ENCODE measurements around the gene AGBL1. TPM values are rescaled to one million over a fixed set of nuclear protein-coding genes. Genes with fewer than 3 reads are reported as not detected.

Gene AGBL1
- total RNA-seq, 1 donor from 2014 or later, result not detected

GRCh38 chr15:86948719-86949118, 869.0 kb downstream of the AGBL1 start:
- Mint-ChIP-seq H3K9me3 (ENCODE audit: unreplicated experiment) (no peaks in the 10 kb centered on the region), H3K4me3 (ENCODE audit: unreplicated experiment) (no peak overlapping the region), H3K4me1 (ENCODE audit: unreplicated experiment) (no peaks in the 10 kb centered on the region), H3K27me3 (ENCODE audit: unreplicated experiment) (no peaks in the 10 kb centered on the region), H3K27ac (ENCODE audit: unreplicated experiment) (no peak overlapping the region), H3K36me3 (ENCODE audit: unreplicated experiment) (no peaks in the 10 kb centered on the region)
- no peak for DNase-seq (ENCODE audit: extremely low spot score, unreplicated experiment)
- no peak for TF ChIP-seq CTCF (IDR thresholded peaks at IDR 0.05)

GRCh38 chr15:86959254-86959653, 879.6 kb downstream of the AGBL1 start:
- H3K27me3 Mint-ChIP-seq (ENCODE audit: unreplicated experiment), result no peaks in the 10 kb centered on the region
- no peak for DNase-seq (ENCODE audit: extremely low spot score, unreplicated experiment)
- no peak overlapping the region for H3K27ac Mint-ChIP-seq (ENCODE audit: unreplicated experiment)
- H3K4me3 Mint-ChIP-seq (ENCODE audit: unreplicated experiment), result no peak overlapping the region
- no peaks in the 10 kb centered on the region for H3K4me1 Mint-ChIP-seq (ENCODE audit: unreplicated experiment)
- TF ChIP-seq CTCF (IDR thresholded peaks at IDR 0.05), result no peak
- no peaks in the 10 kb centered on the region for H3K36me3 Mint-ChIP-seq (ENCODE audit: unreplicated experiment)
- H3K9me3 Mint-ChIP-seq (ENCODE audit: unreplicated experiment), result no peaks in the 10 kb centered on the region

GRCh38 chr15:86961669-86962068, 882.0 kb downstream of the AGBL1 start:
- H3K36me3 Mint-ChIP-seq (ENCODE audit: unreplicated experiment), result no peaks in the 10 kb centered on the region
- H3K27me3 Mint-ChIP-seq (ENCODE audit: unreplicated experiment), result no peaks in the 10 kb centered on the region
- H3K27ac Mint-ChIP-seq (ENCODE audit: unreplicated experiment), result no peak overlapping the region
- H3K9me3 Mint-ChIP-seq (ENCODE audit: unreplicated experiment), result no peaks in the 10 kb centered on the region
- H3K4me1 Mint-ChIP-seq (ENCODE audit: unreplicated experiment), result no peaks in the 10 kb centered on the region
- no peak for TF ChIP-seq CTCF (IDR thresholded peaks at IDR 0.05)
- DNase-seq (ENCODE audit: extremely low spot score, unreplicated experiment), result no peak
- H3K4me3 Mint-ChIP-seq (ENCODE audit: unreplicated experiment), result no peak overlapping the region

GRCh38 chr15:86964271-86964670, 884.6 kb downstream of the AGBL1 start:
- Mint-ChIP-seq H3K4me3 (ENCODE audit: unreplicated experiment) (no peak overlapping the region), H3K27ac (ENCODE audit: unreplicated experiment) (no peak overlapping the region), H3K36me3 (ENCODE audit: unreplicated experiment) (no peaks in the 10 kb centered on the region), H3K27me3 (ENCODE audit: unreplicated experiment) (no peaks in the 10 kb centered on the region), H3K4me1 (ENCODE audit: unreplicated experiment) (no peaks in the 10 kb centered on the region), H3K9me3 (ENCODE audit: unreplicated experiment) (peaks cover 14% of the 10 kb centered on the region)
- DNase-seq (ENCODE audit: extremely low spot score, unreplicated experiment), result no peak
- TF ChIP-seq CTCF (IDR thresholded peaks at IDR 0.05), result no peak

DNA sequence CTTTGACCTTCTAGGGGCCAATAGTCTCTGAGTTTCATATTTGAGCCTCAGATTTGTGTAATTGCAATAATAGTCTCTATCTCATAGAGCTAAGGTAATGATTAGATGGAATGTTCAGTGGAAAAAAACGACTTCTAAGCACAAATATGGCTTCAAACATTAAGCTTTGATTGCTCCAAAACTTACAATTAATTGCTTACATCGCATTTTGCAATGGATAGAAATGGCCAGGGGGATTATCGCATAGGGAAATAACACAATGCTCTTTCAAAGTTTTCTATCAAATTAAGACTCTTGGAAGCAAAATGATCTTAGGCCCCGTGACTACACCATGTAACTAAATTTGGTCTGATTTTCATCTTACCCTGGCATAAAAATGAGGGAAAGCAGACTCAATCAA, 888.6 kb downstream of the AGBL1 start:
- TF ChIP-seq CTCF (IDR thresholded peaks at IDR 0.05), result no peak
- Mint-ChIP-seq H3K27ac (ENCODE audit: unreplicated experiment) (no peak overlapping the region), H3K4me3 (ENCODE audit: unreplicated experiment) (no peak overlapping the region), H3K4me1 (ENCODE audit: unreplicated experiment) (no peaks in the 10 kb centered on the region), H3K36me3 (ENCODE audit: unreplicated experiment) (no peaks in the 10 kb centered on the region), H3K9me3 (ENCODE audit: unreplicated experiment) (peaks cover 20% of the 10 kb centered on the region), H3K27me3 (ENCODE audit: unreplicated experiment) (no peaks in the 10 kb centered on the region)
- DNase-seq (ENCODE audit: extremely low spot score, unreplicated experiment), result no peak

Data from osteocyte (in vitro differentiated cells).